HEK293T (cell line): ENCODE measurements around the gene CALD1.

Experiments used
- BHLHE40 ChIP-seq: fragments of 450-650 bp; IDR thresholded peaks from 2 replicates; pipeline ENCODE4 v1.6.1; 2016; ENCODE audit warnings: mild to moderate bottlenecking, moderate library complexity, borderline replicate concordance
- CTBP1 ChIP-seq: fragments of 450-650 bp; IDR thresholded peaks from 2 replicates; pipeline ENCODE4 v1.6.1; 2016; ENCODE audit warnings: borderline replicate concordance
- ELF4 ChIP-seq: fragments of 450-650 bp; IDR thresholded peaks from 2 replicates; pipeline ENCODE4 v1.6.1; 2017; ENCODE audit warnings: antibody characterized with exemption
- FOXA1 ChIP-seq: fragments of 450-650 bp; IDR thresholded peaks from 2 replicates; pipeline ENCODE4 v1.6.1; 2016; ENCODE audit warnings: mild to moderate bottlenecking
- FOXK2 ChIP-seq: fragments of 450-650 bp; IDR thresholded peaks from 2 replicates; pipeline ENCODE4 v1.6.1; 2016; ENCODE audit warnings: mild to moderate bottlenecking
- FOXM1 ChIP-seq: fragments of 450-650 bp; IDR thresholded peaks from 2 replicates; pipeline ENCODE4 v1.6.1; 2017; ENCODE audit warnings: mild to moderate bottlenecking, borderline replicate concordance
- HDGF ChIP-seq: fragments of 450-650 bp; IDR thresholded peaks from 2 replicates; pipeline ENCODE4 v1.6.1; 2017; ENCODE audit warnings: antibody characterized with exemption, borderline replicate concordance
- NFRKB ChIP-seq: fragments of 450-650 bp; IDR thresholded peaks from 2 replicates; pipeline ENCODE4 v1.6.1; 2016; ENCODE audit warnings: mild to moderate bottlenecking, moderate library complexity
- PKNOX1 ChIP-seq: fragments of 450-650 bp; IDR thresholded peaks from 2 replicates; pipeline ENCODE4 v1.6.1; 2016
- SP1 ChIP-seq: fragments of 450-650 bp; IDR thresholded peaks from 2 replicates; pipeline ENCODE4 v1.6.1; 2017
- SUZ12 ChIP-seq: fragments of 450-650 bp; IDR thresholded peaks from 2 replicates; pipeline ENCODE4 v1.6.1; 2016; ENCODE audit warnings: mild to moderate bottlenecking
- TARDBP ChIP-seq: fragments of 450-650 bp; IDR thresholded peaks from 2 replicates; pipeline ENCODE4 v1.6.1; 2016

GRCh38 chr7:134802762-134803161 lies 23.3 kb downstream of the CALD1 start:
- no peak for TF ChIP-seq CTBP1
- no peak for TF ChIP-seq FOXM1
- no peak for TF ChIP-seq BHLHE40
- no peak for TF ChIP-seq ELF4
- no peak for TF ChIP-seq FOXA1
- TF ChIP-seq SP1: no peak
- TF ChIP-seq TARDBP: no peak
- no peak for TF ChIP-seq HDGF
- TF ChIP-seq FOXK2: no peak
- TF ChIP-seq NFRKB: no peak
- no peak for TF ChIP-seq SUZ12
- no peak for TF ChIP-seq PKNOX1
